Transverse colon (tissue), 4 donors: ENCODE measurements around the gene SAXO1. TPM values are rescaled to one million over a fixed set of nuclear protein-coding genes. Genes with fewer than 3 reads are reported as not detected.

Experiments
- DNase-seq: peaks from one replicate; pipeline ENCODE4 v3.0.0-alpha.2; 2019
- H3K27ac ChIP-seq, 4 donors: fragments of 200-600 bp; sonication (generic); 2 replicates each; pipeline ENCODE4 v1.5.1; 2016 to 2018; ENCODE audit warnings: inconsistent platforms in 4 of 4
- H3K27me3 ChIP-seq: fragments of 200-600 bp; sonication (generic); 2 replicates; pipeline ENCODE4 v1.5.1; 2017; ENCODE audit warnings: inconsistent platforms
- H3K36me3 ChIP-seq, 4 donors: fragments of 200-600 bp; sonication (generic); 2 replicates each; pipeline ENCODE4 v1.5.1; 2017 to 2019; ENCODE audit warnings: inconsistent platforms in 4 of 4
- H3K4me1 ChIP-seq, 4 donors: fragments of 200-600 bp; sonication (generic); 2 replicates each; pipeline ENCODE4 v1.5.1; 2017 to 2020; ENCODE audit warnings: inconsistent platforms in 4 of 4
- H3K4me3 ChIP-seq, 4 donors: fragments of 200-600 bp; sonication (generic); 1 replicate in 1 of 4; 2 replicates in 3 of 4; pipeline versions ENCODE4 v1.5.1 to v1.6.1; 2017 to 2019; ENCODE audit warnings: inconsistent platforms in 4 of 4
- H3K9me3 ChIP-seq, 2 donors: fragments of 200-600 bp; sonication (generic); 2 replicates each; pipeline ENCODE4 v1.5.1; 2017 to 2019; ENCODE audit warnings: inconsistent platforms in 2 of 2
- CTCF ChIP-seq, 5 experiments: fragments of 200-600 bp in 3 of 5; fragments of 450-650 bp in 2 of 5; sonication (generic) in 3 of 5; IDR thresholded peaks; 1 replicate in 2 of 5; 2 replicates in 3 of 5; pipeline ENCODE4 v1.5.1; 2016 to 2017; ENCODE audit warnings: antibody characterized with exemption in 5 of 5, inconsistent platforms in 3 of 5, mild to moderate bottlenecking in 2 of 5, moderate library complexity in 1 of 5
- EP300 ChIP-seq: sonication (generic); formaldehyde crosslinking; IDR thresholded peaks from one replicate; pipeline ENCODE4 v1.6.1; 2017; ENCODE audit warnings: antibody characterized with exemption, low read depth
- POLR2A ChIP-seq: fragments of 450-650 bp; IDR thresholded peaks from one replicate; pipeline ENCODE4 v1.6.1; 2016; ENCODE audit warnings: antibody characterized with exemption, mild to moderate bottlenecking, moderate library complexity
- POLR2AphosphoS5 ChIP-seq, 3 donors: sonication (generic); formaldehyde crosslinking; IDR thresholded peaks; one replicate each; pipeline ENCODE4 v1.6.1; 2016; ENCODE audit warnings: antibody characterized with exemption in 3 of 3
- WGBS, 2 donors: methylation state at CpG; one replicate each; pipeline ENCODE4 v1.1.5; 2018; ENCODE audit warnings: low coverage in 1 of 2; 5-methylcytosine and 5-hydroxymethylcytosine counted together
- in situ Hi-C, 4 donors: fragments of 200-750 bp; cut with MboI; loops; one replicate each; pipeline versions ENCODE4 v1.15.0 to v1.15.1; 2017; ENCODE audit warnings: low sequenced_read_pairs in 3 of 4, low pct_ligation_motif_present in 1 of 4, low pct_unique_long_range_greater_than_20kb in 1 of 4
- intact Hi-C: fragments of 100-400 bp; cut with DNase I; formaldehyde crosslinking; loops from one replicate; pipeline ENCODE4 v1.15.1; 2023; ENCODE audit warnings: low total_unique reads
- total RNA-seq, 4 donors: library from RNA; depleted of rRNA; stranded (reverse); fragments of >200 nt; gene quantifications; one replicate each; pipeline ENCODE4 v1.1.0, GENCODE V29; 2016

SAXO1 gene
- total RNA-seq, 4 donors from 2014 or later = 0.41 TPM; not detected in 3

DNA sequence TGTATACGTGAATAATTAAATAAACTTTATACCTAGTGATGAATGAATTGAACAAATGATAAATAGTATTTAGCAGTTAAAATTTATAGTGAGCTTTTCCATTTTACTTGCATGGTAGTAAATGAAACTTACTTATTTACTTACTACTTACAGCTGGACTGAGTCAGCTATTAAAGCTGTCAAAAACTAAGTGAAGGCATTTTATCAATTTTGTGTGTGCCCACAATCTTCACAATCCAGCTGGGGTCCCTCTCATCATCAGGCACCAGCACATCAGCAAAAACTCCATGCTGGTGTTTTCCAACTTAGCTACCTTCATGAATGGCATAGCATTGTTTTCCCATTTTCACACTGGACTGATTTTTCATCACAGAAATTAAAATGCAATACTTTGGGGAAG lies 81.1 kb downstream of the SAXO1 start:
- DNase-seq = no peak
- H3K27ac ChIP-seq = no peak overlapping the region
- no peaks in the 10 kb centered on the region for H3K9me3 ChIP-seq
- H3K27me3 ChIP-seq = no peaks in the 10 kb centered on the region
- H3K4me1 ChIP-seq = no peaks in the 10 kb centered on the region
- intact Hi-C loops = no loop called here
- in situ Hi-C loops = no loop called here
- H3K4me3 ChIP-seq = no peak overlapping the region
- H3K36me3 ChIP-seq = no peaks in the 10 kb centered on the region
- no peak for TF ChIP-seq POLR2A
- TF ChIP-seq POLR2AphosphoS5 (IDR thresholded peaks at IDR 0.05) = no peak
- TF ChIP-seq CTCF (IDR thresholded peaks at IDR 0.05) = no peak
- no peak for TF ChIP-seq EP300
- 58 to 80% methylated on average over 1 of the region's 1 CpG for WGBS, 2 donors

GRCh38 chr9:18947892-18948339 lies 85.1 kb downstream of the SAXO1 start:
- Histone ChIP-seq H3K9me3 (no peaks in the 10 kb centered on the region), H3K4me1 (no peaks in the 10 kb centered on the region), H3K4me3 (no peak overlapping the region), H3K27ac (no peak overlapping the region), H3K27me3 (no peaks in the 10 kb centered on the region), H3K36me3 (no peaks in the 10 kb centered on the region)
- TF ChIP-seq POLR2A (no peak), POLR2AphosphoS5 (IDR thresholded peaks at IDR 0.05) (no peak), EP300 (no peak), CTCF (IDR thresholded peaks at IDR 0.05) (no peak)
- in situ Hi-C loops (no loop called here), intact Hi-C loops (no loop called here)
- no peak for DNase-seq
- 60% methylated on average over 4 of the region's 4 CpGs; no CpG with 5 or more reads in 1 of the 2 donors for WGBS, 2 donors

DNA sequence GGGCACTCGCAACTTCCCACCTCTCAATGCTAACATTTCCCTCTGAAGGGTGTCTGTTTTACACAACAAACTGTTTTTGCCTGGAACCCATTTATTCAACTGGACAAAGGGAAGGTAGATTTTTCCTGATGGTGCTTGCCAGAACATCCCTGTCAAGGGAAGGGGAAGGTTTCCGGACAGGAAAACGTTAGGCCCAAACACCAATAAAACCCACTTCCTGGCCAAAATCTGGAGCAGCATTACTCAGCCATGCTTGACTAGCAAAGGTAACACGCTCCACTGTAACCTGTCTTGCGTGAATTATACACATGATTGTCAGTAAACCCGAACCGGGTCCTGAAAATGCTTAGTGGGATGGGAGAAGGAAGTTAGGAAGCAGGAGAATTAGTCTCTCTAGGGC lies 90.2 kb downstream of the SAXO1 start:
- Histone ChIP-seq H3K9me3 (no peaks in the 10 kb centered on the region), H3K27me3 (no peaks in the 10 kb centered on the region), H3K4me1 (no peaks in the 10 kb centered on the region), H3K4me3 (no peak overlapping the region), H3K36me3 (no peaks in the 10 kb centered on the region), H3K27ac (no peak overlapping the region)
- no peak for DNase-seq
- 63 to 72% methylated on average over 2 to 7 of the region's 7 CpGs for WGBS, 2 donors
- no peak for TF ChIP-seq CTCF (IDR thresholded peaks at IDR 0.05)
- no peak for TF ChIP-seq EP300
- TF ChIP-seq POLR2A = no peak
- no peak for TF ChIP-seq POLR2AphosphoS5 (IDR thresholded peaks at IDR 0.05)
- in situ Hi-C loops = no loop called here
- intact Hi-C loops = no loop called here

DNA sequence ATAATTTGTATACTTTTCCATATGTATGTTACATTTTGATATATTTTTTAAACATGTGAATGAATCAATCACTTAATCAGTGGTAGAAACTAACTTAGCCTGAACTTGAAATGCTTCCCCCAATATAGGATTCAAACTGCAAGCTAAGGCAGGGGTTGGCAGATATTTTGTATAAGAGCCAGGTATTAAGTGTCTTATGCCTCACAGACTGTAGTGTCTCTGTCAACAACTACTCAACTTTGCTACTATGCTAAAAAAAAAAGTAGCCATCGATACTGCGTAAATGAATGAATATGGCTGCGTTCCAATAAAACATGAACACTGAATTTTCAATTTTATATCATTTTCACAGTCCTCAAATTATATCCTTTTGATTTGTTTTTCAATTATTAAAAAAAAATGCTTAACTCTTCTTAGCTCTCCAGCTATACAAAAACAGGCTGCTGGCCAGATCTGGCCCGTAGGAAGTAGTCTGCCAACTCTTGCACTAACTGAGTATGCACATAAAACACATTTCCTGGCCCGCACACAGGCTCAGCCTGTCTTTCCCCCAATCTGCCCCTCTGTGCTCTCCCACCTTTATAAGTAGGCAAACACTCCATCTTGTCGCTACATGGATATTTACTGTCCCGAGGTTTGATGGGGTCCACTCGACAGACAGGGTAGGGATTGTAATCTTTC lies 91.8 kb downstream of the SAXO1 start:
- no peaks in the 10 kb centered on the region for H3K36me3 ChIP-seq
- 88 to 92% methylated on average over 4 to 8 of the region's 8 CpGs for WGBS, 2 donors
- intact Hi-C loops = no loop called here
- no peak overlapping the region for H3K4me3 ChIP-seq
- H3K9me3 ChIP-seq = no peaks in the 10 kb centered on the region
- no peak overlapping the region for H3K27ac ChIP-seq
- in situ Hi-C loops = no loop called here
- no peaks in the 10 kb centered on the region for H3K27me3 ChIP-seq
- no peaks in the 10 kb centered on the region for H3K4me1 ChIP-seq
- no peak for DNase-seq
- TF ChIP-seq EP300 (no peak), CTCF (IDR thresholded peaks at IDR 0.05) (no peak), POLR2A (no peak), POLR2AphosphoS5 (IDR thresholded peaks at IDR 0.05) (no peak)
